ENCODE measurements around the gene ASTN2.

DNA sequence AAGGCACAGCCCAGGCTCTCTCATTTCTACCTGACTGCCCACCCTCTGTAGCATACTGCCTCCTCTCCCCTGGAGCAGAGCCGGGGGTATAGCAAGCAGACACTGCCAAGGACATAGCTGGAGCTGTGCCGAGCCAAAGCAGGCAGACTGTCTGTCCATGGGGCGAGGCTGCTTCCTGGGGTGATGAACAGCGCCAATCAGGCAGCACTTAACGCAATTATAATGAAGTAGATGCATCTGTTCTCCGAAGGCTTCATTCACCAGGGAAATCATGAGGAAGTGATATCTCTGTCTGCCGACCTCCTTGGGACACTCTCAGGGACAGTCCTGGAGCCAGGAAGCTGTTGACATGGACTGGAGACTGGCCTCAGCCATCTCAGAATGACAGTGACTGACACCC is 230.7 kb downstream of the ASTN2 start:
- TF ChIP-seq, protein P1, sequence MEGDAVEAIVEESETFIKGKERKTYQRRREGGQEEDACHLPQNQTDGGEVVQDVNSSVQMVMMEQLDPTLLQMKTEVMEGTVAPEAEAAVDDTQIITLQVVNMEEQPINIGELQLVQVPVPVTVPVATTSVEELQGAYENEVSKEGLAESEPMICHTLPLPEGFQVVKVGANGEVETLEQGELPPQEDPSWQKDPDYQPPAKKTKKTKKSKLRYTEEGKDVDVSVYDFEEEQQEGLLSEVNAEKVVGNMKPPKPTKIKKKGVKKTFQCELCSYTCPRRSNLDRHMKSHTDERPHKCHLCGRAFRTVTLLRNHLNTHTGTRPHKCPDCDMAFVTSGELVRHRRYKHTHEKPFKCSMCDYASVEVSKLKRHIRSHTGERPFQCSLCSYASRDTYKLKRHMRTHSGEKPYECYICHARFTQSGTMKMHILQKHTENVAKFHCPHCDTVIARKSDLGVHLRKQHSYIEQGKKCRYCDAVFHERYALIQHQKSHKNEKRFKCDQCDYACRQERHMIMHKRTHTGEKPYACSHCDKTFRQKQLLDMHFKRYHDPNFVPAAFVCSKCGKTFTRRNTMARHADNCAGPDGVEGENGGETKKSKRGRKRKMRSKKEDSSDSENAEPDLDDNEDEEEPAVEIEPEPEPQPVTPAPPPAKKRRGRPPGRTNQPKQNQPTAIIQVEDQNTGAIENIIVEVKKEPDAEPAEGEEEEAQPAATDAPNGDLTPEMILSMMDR (IDR thresholded peaks at IDR 0.05; ENCODE audit: low read depth, low read length, poor library complexity, severe bottlenecking), result no peak
- TF ChIP-seq EZH2phosphoT487 (IDR thresholded peaks at IDR 0.05; ENCODE audit: borderline replicate concordance, low read length), result no peak

All from DOHH2 (cell line).